HepG2 (cell line): Measurements from ENCODE around the gene AAMP. TPM values are rescaled to one million over a fixed set of nuclear protein-coding genes. Genes with fewer than 3 reads are reported as not detected.

Experiments used
- ATAC-seq: fragments of 200-7000 bp; cut with Tn5 transposase; 3 replicates; pipeline ENCODE4 v1.9.1; 2020; ENCODE audit warnings: mild to moderate bottlenecking, moderate library complexity
- BruUV-seq: library from RNA; stranded (reverse); fragments of 400-500 nt; replicated peaks from 2 replicates; lab custom pipeline; 2021; lab: Mats Ljungman, UMichigan
- CTCF ChIA-PET: fragments of 300-600 bp; formaldehyde crosslinking; extraction: SDS; loops from one replicate; lab custom pipeline; 2021; ENCODE audit warnings: low total read pairs, inconsistent platforms, low intra/inter-chr PET ratio; lab: Yijun Ruan, JAX
- POLR2A ChIA-PET: fragments of 350-600 bp; sonication (Branson Sonifier 250); formaldehyde crosslinking; loops from one replicate; lab custom pipeline; 2020; ENCODE audit warnings: antibody characterized with exemption, inconsistent platforms; lab: Yijun Ruan, JAX
- DNase-seq: peaks from one replicate; pipeline ENCODE4 v3.0.0-alpha.2; 2015; ENCODE audit warnings: low spot score
- FAIRE-seq: peaks from 3 replicates; lab custom pipeline; 2011; peaks lifted over from hg19 to GRCh38; lab: Jason Lieb, UNC
- H2AFZ ChIP-seq: one replicate; pipeline ENCODE4 v1.6.1; 2011; ENCODE audit warnings: low read length, inconsistent platforms
- H3K27ac ChIP-seq: fragments of 300-600 bp; 3 replicates; pipeline ENCODE4 v1.8.0; 2011; ENCODE audit warnings: mixed run types, mild to moderate bottlenecking, mixed read lengths, low read length, inconsistent platforms; ENCODE audit not compliant: insufficient read depth; ENCODE audit errors: extremely low read length
- H3K27me3 ChIP-seq, 2 experiments: fragments of 200-600 bp in 1 of 2; 2 replicates in 1 of 2; 3 replicates in 1 of 2; pipeline versions ENCODE4 v1.6.0 to v1.8.0; 2011; ENCODE audit warnings: low read length in 2 of 2, mild to moderate bottlenecking in 2 of 2, moderate library complexity in 2 of 2, inconsistent platforms in 1 of 2; ENCODE audit not compliant: insufficient read depth in 2 of 2, control insufficient read depth in 1 of 2
- H3K36me3 ChIP-seq, 2 experiments: fragments of 200-600 bp in 1 of 2; replicated peaks in 1 of 2; 2 replicates in 1 of 2; 3 replicates in 1 of 2; pipeline versions ENCODE4 v1.5.1 to v1.8.0; 2011; ENCODE audit warnings: low read length in 2 of 2, inconsistent platforms in 1 of 2; ENCODE audit not compliant: insufficient read depth in 2 of 2, control insufficient read depth in 1 of 2
- H3K4me1 ChIP-seq: 2 replicates; pipeline ENCODE4 v1.5.1; 2012; ENCODE audit warnings: low read length, inconsistent platforms; ENCODE audit not compliant: insufficient read depth
- H3K4me2 ChIP-seq: 2 replicates; pipeline ENCODE4 v1.6.0; 2011; ENCODE audit warnings: low read depth, low read length, inconsistent platforms
- H3K4me3 ChIP-seq, 3 experiments: fragments of 200-600 bp in 1 of 3; sonication (generic), shearing (Covaris generic) in 1 of 3; replicated peaks in 1 of 3; 2 replicates each; pipeline ENCODE4 v1.5.1; 2011 to 2016; ENCODE audit warnings: low read length in 3 of 3, inconsistent platforms in 2 of 3, low read depth in 2 of 3, mild to moderate bottlenecking in 2 of 3, control low read depth in 1 of 3, mixed read lengths in 1 of 3; ENCODE audit not compliant: insufficient read depth in 1 of 3
- H3K79me2 ChIP-seq: one replicate; pipeline ENCODE4 v1.6.1; 2011; ENCODE audit warnings: low read length, inconsistent platforms; ENCODE audit not compliant: insufficient read depth
- H3K9ac ChIP-seq: 2 replicates; pipeline ENCODE4 v1.6.0; 2011; ENCODE audit warnings: mild to moderate bottlenecking, low read depth, low read length, inconsistent platforms; ENCODE audit not compliant: insufficient read depth
- H3K9me3 ChIP-seq: 2 replicates; pipeline ENCODE4 v1.5.1; 2012; ENCODE audit warnings: mild to moderate bottlenecking, low read length
- H4K20me1 ChIP-seq: 2 replicates; pipeline ENCODE4 v1.6.0; 2011; ENCODE audit warnings: inconsistent platforms, mild to moderate bottlenecking, low read length, moderate library complexity; ENCODE audit not compliant: insufficient read depth
- NBN ChIP-seq: fragments of 450-650 bp; conservative IDR thresholded peaks from 2 replicates; pipeline ENCODE4 v1.6.1; 2017
- PCBP1 ChIP-seq: fragments of 200-400 bp; formaldehyde crosslinking; IDR thresholded peaks from 2 replicates; pipeline ENCODE4 v1.6.1; 2017; ENCODE audit warnings: mild to moderate bottlenecking, low read depth, low read length, borderline replicate concordance
- POLR2AphosphoS5 ChIP-seq: IDR thresholded peaks from 2 replicates; pipeline ENCODE4 v1.6.1; 2012; ENCODE audit warnings: low read depth, low read length
- SNAI1 ChIP-seq: sonication (generic); formaldehyde crosslinking; IDR thresholded peaks from 2 replicates; pipeline ENCODE4 v1.5.0; 2020; ENCODE audit warnings: mild to moderate bottlenecking, missing genetic modification reagents, borderline replicate concordance
- TFE3 ChIP-seq: IDR thresholded peaks from 2 replicates; pipeline ENCODE4 v1.6.1; 2016
- THYN1 ChIP-seq: sonication (generic); formaldehyde crosslinking; IDR thresholded peaks from 2 replicates; pipeline ENCODE4 v1.8.1; 2023; ENCODE audit warnings: low read depth, mild to moderate bottlenecking, moderate library complexity, missing genetic modification reagents, borderline replicate concordance
- ZFP41 ChIP-seq: sonication (generic); formaldehyde crosslinking; IDR thresholded peaks from 2 replicates; pipeline ENCODE4 v1.4.0; 2020; ENCODE audit warnings: mild to moderate bottlenecking, missing genetic modification reagents, borderline replicate concordance
- ZNF670 ChIP-seq: sonication (generic); formaldehyde crosslinking; IDR thresholded peaks from 2 replicates; pipeline ENCODE4 v1.8.0; 2022; ENCODE audit warnings: mild to moderate bottlenecking, missing genetic modification reagents, borderline replicate concordance
- ZNF850 ChIP-seq: sonication (generic); formaldehyde crosslinking; conservative IDR thresholded peaks from 2 replicates; pipeline ENCODE4 v1.9.0; 2021; ENCODE audit warnings: mild to moderate bottlenecking, missing genetic modification reagents
- WGBS: methylation state at CpG from one replicate; pipeline ENCODE4 v1.1.6; 2017; ENCODE audit warnings: low lambda C conversion rate; 5-methylcytosine and 5-hydroxymethylcytosine counted together
- in situ Hi-C: cut with HindIII; loops from 2 replicates; pipeline ENCODE4 v1.10.0; 2017; ENCODE audit warnings: low pct_unique_long_range_greater_than_20kb; ENCODE audit not compliant: extremely low pct_ligation_motif_present
- intact Hi-C: fragments of 100-400 bp; cut with micrococcal nuclease; formaldehyde crosslinking; loops from one replicate; pipeline ENCODE4 v1.10.0; 2022; ENCODE audit not compliant: unreplicated experiment
- polyA plus RNA-seq, 8 experiments: library from polyadenylated mRNA; depleted of rRNA in 3 of 8; stranded (reverse) in 7 of 8; unstranded in 1 of 8; fragments of >200 nt; fragmentation: Illumina TruSeq in 4 of 8; extraction: Trizol in 4 of 8; gene quantifications; 2 replicates each; pipeline versions ENCODE4 v1.2.1 to v1.2.3, GENCODE V29; 2011 to 2016; ENCODE audit warnings: low read depth in 4 of 8, missing spikeins in 1 of 8, mixed read lengths in 1 of 8; ENCODE audit not compliant: insufficient read depth in 1 of 8
- total RNA-seq, 5 experiments: library from RNA; depleted of rRNA; stranded (reverse); fragments of >200 nt; fragmentation: Illumina TruSeq; extraction: Trizol; gene quantifications; 2 replicates each; pipeline ENCODE4 v1.2.3, GENCODE V29; 2016; ENCODE audit warnings: low read depth in 1 of 5
- TF ChIP-seq, protein P1 (sequence below): sonication (generic); formaldehyde crosslinking; IDR thresholded peaks from one replicate; pipeline ENCODE4 v1.5.1; 2020; ENCODE audit warnings: mild to moderate bottlenecking, missing genetic modification reagents; ENCODE audit errors: not compliant biosample characterization
- TF ChIP-seq, protein P2 (sequence below): sonication (generic); formaldehyde crosslinking; IDR thresholded peaks from 2 replicates; pipeline ENCODE4 v1.4.0; 2020; ENCODE audit warnings: mild to moderate bottlenecking, missing genetic modification reagents

The AAMP gene
- total and polyA plus RNA-seq, 2 of the 13 experiments (the other 11 are each of a cell fraction or from before 2014, with no cell fraction given), result 110 to 186 TPM

DNA sequence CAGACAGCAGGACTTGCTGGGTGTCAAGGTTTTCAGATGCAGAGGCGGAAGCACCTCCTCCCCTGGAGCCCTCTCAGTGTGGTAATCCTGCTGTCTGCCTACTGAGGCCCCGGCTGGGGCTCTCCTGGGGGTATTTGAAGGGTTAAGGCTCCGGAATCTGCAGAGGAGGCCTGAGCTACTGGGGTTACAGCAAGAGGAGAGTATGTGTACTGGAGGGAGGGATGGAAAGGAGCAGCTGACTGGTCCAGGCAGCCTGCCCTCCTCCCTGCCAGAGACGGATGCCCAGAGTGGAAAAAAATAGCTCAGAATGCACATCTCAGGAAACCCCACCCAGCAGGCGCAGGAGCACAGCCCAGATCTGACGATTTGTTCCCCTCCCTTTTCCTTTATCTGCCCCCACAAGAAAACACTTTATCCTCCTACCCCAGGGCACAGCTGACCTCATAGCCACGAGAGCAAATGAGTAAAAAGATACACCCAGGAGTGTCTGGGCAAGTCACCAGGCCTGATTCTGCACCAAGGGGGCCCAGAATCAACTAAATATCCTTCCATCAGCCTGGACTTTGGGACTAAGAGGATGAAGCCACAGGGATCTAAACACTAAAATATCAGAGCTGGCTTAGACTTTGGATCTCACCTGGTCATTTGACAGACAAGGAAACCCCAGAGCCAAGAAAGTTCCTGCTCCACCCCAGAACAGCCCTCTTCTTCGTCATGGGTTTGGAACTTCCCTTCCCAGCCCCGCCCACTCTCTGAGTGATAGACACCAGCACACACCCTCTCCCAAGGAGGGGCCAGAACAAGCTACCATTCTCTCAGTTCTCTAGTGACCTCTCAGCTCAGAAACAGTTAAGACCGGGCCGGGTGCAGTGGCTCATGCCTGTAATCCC lies 16.9 kb upstream of the AAMP start:
- H3K9me3 ChIP-seq, result no peaks in the 10 kb centered on the region
- peak overlapping the region; percentile 64 for H3K27ac ChIP-seq
- ChIA-PET CTCF (interaction anchor here (0.8 kb wide), 1 partner anchor 14 kb away, joined by 3 read pairs; no protein-coding TSS in a partner anchor), POLR2A (interaction anchor here (0.7 to 6.7 kb wide), 19 partner anchors 9 to 158 kb away, joined by 3 to 121 read pairs (median 6); partner anchors contain the start of genes AAMP, CATIP, CTDSP1 and PNKD)
- H3K4me1 ChIP-seq, result peaks cover 76% of the 10 kb centered on the region
- H3K36me3 ChIP-seq, result peaks cover 10 to 21% of the 10 kb centered on the region in 2 experiments
- intact Hi-C loops (loop anchor here (1.0 kb wide), 1 partner anchor 17 kb away; the partner anchor contains the start of genes AAMP and PNKD), in situ Hi-C loops (no loop called here)
- no peak overlapping the region for H2AFZ ChIP-seq
- H3K4me2 ChIP-seq, result peak overlapping the region; percentile 67
- ATAC-seq (peak; percentile 67), DNase-seq (peak; percentile 96), FAIRE-seq (peak; percentile 84)
- peak overlapping the region in 1 of 3 experiments; percentile 43; a peak in 2 of 6 replicates for H3K4me3 ChIP-seq
- peaks cover 80% of the 10 kb centered on the region for H3K79me2 ChIP-seq
- H4K20me1 ChIP-seq, result peaks cover 64% of the 10 kb centered on the region
- WGBS, result 29% methylated on average over 11 of the region's 11 CpGs
- no TSS peak for BruUV-seq
- H3K27me3 ChIP-seq, result no peaks in the 10 kb centered on the region; a peak in 1 of 5 replicates
- peak overlapping the region; percentile 55 for H3K9ac ChIP-seq
- no peak for TF ChIP-seq ZNF850 (CRISPR knock-in tag)
- TF ChIP-seq PCBP1, result no peak
- TF ChIP-seq ZFP41 (CRISPR knock-in tag), result no peak
- no peak; the same call in 1 of the 2 replicates for TF ChIP-seq TFE3 (CRISPR knock-in tag)
- TF ChIP-seq SNAI1 (CRISPR knock-in tag), result no peak
- TF ChIP-seq, protein P1, sequence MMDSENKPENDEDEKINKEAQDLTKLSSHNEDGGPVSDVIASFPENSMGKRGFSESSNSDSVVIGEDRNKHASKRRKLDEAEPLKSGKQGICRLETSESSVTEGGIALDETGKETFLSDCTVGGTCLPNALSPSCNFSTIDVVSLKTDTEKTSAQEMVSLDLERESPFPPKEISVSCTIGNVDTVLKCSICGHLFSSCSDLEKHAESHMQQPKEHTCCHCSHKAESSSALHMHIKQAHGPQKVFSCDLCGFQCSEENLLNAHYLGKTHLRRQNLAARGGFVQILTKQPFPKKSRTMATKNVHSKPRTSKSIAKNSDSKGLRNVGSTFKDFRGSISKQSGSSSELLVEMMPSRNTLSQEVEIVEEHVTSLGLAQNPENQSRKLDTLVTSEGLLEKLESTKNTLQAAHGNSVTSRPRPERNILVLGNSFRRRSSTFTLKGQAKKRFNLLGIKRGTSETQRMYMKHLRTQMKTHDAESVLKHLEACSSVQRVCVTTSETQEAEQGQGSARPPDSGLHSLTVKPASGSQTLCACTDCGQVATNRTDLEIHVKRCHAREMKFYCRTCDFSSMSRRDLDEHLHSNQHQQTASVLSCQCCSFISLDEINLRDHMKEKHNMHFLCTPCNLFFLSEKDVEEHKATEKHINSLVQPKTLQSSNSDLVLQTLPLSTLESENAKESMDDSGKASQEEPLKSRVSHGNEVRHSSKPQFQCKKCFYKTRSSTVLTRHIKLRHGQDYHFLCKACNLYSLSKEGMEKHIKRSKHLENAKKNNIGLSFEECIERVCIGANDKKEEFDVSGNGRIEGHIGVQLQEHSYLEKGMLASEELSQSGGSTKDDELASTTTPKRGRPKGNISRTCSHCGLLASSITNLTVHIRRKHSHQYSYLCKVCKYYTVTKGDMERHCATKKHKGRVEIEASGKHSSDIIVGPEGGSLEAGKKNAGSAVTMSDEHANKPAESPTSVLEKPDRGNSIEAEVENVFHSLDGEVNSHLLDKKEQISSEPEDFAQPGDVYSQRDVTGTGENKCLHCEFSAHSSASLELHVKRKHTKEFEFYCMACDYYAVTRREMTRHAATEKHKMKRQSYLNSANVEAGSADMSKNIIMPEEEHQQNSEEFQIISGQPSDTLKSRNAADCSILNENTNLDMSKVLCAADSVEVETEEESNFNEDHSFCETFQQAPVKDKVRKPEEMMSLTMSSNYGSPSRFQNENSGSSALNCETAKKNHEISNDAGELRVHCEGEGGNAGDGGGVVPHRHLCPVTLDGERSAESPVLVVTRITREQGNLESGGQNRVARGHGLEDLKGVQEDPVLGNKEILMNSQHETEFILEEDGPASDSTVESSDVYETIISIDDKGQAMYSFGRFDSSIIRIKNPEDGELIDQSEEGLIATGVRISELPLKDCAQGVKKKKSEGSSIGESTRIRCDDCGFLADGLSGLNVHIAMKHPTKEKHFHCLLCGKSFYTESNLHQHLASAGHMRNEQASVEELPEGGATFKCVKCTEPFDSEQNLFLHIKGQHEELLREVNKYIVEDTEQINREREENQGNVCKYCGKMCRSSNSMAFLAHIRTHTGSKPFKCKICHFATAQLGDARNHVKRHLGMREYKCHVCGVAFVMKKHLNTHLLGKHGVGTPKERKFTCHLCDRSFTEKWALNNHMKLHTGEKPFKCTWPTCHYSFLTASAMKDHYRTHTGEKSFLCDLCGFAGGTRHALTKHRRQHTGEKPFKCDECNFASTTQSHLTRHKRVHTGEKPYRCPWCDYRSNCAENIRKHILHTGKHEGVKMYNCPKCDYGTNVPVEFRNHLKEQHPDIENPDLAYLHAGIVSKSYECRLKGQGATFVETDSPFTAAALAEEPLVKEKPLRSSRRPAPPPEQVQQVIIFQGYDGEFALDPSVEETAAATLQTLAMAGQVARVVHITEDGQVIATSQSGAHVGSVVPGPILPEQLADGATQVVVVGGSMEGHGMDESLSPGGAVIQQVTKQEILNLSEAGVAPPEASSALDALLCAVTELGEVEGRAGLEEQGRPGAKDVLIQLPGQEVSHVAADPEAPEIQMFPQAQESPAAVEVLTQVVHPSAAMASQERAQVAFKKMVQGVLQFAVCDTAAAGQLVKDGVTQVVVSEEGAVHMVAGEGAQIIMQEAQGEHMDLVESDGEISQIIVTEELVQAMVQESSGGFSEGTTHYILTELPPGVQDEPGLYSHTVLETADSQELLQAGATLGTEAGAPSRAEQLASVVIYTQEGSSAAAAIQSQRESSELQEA (CRISPR knock-in tag), result no peak
- no peak for TF ChIP-seq NBN
- TF ChIP-seq, protein P2, sequence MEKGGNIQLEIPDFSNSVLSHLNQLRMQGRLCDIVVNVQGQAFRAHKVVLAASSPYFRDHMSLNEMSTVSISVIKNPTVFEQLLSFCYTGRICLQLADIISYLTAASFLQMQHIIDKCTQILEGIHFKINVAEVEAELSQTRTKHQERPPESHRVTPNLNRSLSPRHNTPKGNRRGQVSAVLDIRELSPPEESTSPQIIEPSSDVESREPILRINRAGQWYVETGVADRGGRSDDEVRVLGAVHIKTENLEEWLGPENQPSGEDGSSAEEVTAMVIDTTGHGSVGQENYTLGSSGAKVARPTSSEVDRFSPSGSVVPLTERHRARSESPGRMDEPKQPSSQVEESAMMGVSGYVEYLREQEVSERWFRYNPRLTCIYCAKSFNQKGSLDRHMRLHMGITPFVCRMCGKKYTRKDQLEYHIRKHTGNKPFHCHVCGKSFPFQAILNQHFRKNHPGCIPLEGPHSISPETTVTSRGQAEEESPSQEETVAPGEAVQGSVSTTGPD, result no peak
- TF ChIP-seq THYN1 (CRISPR knock-in tag), result no peak
- no peak for TF ChIP-seq POLR2AphosphoS5
- no peak for TF ChIP-seq ZNF670
